ENCODE measurements around the gene SPEF1.

The SPEF1 gene

DNA sequence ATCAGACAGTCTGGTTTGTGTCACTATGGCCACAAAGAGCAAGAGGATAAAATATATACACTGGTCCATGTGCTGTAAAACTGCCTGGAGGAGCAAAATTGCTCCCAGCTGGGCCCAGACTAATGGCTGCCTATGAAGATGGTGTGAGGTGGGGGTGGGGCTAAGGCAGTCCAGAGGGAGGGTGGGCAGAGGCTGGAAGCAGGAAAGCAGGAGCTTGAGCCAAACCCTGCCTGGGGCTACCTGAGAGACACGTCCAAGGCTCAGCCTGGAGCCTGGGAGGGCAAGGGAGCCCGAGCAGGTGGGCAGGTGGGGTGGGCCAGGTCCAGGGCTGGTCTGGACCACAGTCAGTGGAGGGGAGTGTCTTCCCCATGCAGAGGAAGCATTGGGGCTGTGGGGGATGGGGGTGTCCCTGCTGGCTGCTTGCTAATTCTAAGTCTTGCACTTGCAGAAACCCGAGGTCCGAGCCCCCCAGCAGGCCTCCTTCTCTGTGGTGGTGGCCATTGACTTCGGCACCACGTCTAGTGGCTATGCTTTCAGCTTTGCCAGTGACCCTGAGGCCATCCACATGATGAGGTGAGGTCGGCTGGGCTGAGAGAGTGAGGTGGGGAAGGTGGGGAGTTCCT, 39.3 kb downstream of the SPEF1 start:
- TF ChIP-seq, protein P1, sequence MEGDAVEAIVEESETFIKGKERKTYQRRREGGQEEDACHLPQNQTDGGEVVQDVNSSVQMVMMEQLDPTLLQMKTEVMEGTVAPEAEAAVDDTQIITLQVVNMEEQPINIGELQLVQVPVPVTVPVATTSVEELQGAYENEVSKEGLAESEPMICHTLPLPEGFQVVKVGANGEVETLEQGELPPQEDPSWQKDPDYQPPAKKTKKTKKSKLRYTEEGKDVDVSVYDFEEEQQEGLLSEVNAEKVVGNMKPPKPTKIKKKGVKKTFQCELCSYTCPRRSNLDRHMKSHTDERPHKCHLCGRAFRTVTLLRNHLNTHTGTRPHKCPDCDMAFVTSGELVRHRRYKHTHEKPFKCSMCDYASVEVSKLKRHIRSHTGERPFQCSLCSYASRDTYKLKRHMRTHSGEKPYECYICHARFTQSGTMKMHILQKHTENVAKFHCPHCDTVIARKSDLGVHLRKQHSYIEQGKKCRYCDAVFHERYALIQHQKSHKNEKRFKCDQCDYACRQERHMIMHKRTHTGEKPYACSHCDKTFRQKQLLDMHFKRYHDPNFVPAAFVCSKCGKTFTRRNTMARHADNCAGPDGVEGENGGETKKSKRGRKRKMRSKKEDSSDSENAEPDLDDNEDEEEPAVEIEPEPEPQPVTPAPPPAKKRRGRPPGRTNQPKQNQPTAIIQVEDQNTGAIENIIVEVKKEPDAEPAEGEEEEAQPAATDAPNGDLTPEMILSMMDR (IDR thresholded peaks at IDR 0.05; ENCODE audit: extremely low read depth, missing control alignments), result no peak
- no peak for DNase-seq (ENCODE audit: low spot score)

DNA sequence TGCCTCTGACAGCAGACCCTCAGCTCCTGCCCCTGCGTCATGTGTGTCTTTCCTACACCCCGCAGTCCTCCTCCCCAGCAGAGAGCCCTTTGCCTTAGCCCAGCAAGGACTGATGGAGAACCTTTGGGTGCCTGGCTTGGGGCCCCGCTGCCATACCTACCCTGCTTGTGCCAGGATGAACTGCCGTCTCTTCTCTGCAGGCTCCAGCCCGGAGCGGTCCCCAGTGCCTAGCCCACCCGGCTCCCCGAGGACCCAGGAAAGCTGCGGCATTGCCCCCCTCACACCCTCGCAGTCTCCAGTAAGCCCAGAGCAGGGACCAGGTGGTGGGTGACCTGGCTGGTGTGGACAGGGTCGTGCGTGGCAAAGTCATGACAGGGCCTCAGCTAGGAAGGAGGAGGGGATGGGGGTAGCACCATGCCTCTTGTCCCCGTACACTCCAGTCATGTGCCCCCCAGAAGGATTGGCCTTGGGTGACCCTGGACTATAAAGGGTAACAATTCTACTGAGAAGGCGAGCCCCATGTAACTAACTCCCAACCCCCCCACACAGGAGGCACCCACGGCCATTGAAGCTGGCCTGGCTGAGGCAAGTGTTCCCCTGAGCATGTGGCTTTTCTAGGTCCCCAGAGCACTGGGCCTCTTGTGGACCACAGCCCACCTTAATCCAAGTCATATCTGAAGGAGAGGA, 40.5 kb downstream of the SPEF1 start:
- TF ChIP-seq, protein P1 (IDR thresholded peaks at IDR 0.05; ENCODE audit: extremely low read depth, missing control alignments), result no peak
- no peak for DNase-seq (ENCODE audit: low spot score)

DNA sequence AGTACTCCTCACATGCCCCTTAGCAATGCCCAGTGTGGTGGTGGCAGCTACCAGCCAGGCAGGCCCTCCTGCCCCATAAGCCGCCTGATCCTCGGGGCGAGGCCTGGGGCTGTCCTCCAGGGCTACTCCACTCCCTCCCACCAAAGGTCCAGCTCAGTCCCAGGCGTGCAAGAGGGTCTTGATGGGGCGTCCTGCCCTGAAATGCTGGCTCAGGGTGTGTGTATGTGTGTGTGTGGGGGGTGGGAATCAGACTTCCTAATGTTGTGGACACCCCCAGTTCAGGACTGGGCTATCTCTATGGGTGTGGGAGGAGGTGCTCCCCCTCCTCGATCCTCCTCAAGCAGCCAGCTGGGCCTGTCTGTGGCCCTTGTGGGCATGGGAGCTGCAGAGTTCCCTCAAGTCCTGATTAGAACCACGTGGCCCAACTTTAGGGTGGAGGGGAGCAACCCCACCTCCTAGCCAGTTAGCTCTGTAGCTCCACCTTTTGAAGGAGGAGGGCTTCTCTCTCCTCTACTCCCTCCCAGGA, 41.3 kb downstream of the SPEF1 start:
- TF ChIP-seq, protein P1 (IDR thresholded peaks at IDR 0.05; ENCODE audit: extremely low read depth, missing control alignments), result no peak

GRCh38 chr20:3739054-3739925, 42.0 kb downstream of the SPEF1 start:
- DNase-seq (ENCODE audit: low spot score), result no peak
- TF ChIP-seq, protein P1 (IDR thresholded peaks at IDR 0.05; ENCODE audit: extremely low read depth, missing control alignments), result no peak

More for the DNA sequence above, 41.3 kb downstream of the SPEF1 start:
- DNase-seq (ENCODE audit: low spot score), result no peak

- no peak for DNase-seq (ENCODE audit: low spot score)
- TF ChIP-seq, protein P1 (IDR thresholded peaks at IDR 0.05; ENCODE audit: extremely low read depth, missing control alignments), result no peak
These were observed 42.9 kb downstream of the SPEF1 start for GRCh38 chr20:3738111-3739053.

DNA sequence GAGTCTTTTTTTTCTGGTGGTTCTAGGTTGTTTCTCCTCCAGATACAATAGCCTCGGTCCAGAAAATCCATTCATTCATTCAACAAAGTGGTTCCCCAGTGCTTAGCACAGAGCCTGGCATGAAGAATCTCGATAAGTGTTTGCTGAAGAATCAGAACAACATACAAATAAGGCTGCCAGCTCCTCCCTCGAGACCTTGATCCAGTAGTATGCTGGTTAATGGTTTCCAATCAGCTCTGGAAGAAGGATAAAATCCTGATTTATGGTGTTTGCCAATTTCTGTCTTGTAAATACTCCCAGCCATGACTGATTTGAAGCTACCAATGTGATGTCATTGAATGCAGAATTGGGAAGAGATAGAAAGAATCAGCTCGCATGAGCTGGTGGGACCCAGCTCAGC, 45.5 kb downstream of the SPEF1 start:
- TF ChIP-seq, protein P1 (IDR thresholded peaks at IDR 0.05; ENCODE audit: extremely low read depth, missing control alignments), result no peak
- DNase-seq (ENCODE audit: low spot score), result no peak

All from GM20000 (cell line).